Activated gamma-delta T cell treated with anti-CD3 and anti-CD28 coated beads, Interleukin-2, amount 50 U/mL, for 16 hours (primary cell): ENCODE data around the gene KCNQ2.

ENCODE experiments used
- DNase-seq: peaks from one replicate; pipeline ENCODE4 v3.0.0-alpha.2; 2020; ENCODE audit warnings: low read depth

KCNQ2 gene

GRCh38 chr20:63471002-63471716 lies 1.3 kb downstream of the KCNQ2 start:
- no peak for DNase-seq

GRCh38 chr20:63470410-63470809 lies 2.0 kb downstream of the KCNQ2 start:
- no peak for DNase-seq

DNA sequence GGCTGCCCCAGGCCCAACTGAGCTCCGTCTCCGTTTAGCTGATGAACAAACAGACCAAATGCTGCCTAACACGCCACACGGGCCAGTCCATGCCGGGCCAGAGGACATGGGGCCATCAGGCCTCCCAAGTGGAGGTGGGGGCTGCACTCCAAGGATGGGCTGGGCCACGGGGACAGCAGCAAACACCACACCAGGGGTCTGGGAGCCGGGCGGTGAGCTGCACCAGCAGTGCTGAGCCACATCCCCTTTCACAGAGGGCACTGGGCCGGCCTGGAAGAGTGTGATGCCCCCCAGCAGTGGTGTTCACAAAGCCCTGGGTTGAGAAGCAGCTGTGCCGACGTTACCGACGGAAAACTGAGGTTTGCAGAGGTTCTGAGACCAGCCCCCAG lies 2.7 kb downstream of the KCNQ2 start:
- no peak for DNase-seq

DNA sequence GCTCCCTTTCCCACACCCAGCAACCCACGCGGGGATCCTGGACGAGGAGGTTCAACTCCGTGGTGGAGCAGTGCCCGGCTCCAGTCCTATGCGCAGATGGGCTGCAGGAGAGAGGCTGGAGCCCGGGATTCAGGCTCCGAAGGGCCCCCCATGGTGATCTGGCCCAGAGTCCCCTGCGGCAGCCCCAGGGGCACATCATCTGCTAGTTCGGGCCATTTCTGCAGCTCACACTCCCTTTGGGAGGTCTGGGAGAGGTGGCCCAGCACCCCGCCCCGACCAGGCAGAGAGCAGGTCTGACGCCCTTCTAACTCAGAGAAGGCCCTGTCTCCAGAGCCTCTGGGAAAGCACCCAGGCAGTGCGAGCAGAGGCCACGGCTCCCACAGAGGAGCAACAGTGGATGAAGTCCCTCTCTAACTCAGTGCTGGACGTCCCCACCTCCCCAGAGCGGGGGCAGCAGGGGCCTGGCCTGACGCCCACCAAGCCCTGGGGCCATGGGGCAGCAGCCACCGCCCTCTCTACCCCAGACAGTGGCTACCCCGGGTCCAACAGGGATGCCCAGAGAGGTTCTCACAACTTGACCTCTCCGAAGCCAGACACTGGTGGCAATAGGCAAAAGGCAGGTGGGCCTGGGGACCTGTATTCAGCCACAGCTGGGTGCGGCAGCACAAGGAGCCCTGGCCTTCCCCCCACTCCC lies 3.3 kb downstream of the KCNQ2 start:
- no peak for DNase-seq

DNA sequence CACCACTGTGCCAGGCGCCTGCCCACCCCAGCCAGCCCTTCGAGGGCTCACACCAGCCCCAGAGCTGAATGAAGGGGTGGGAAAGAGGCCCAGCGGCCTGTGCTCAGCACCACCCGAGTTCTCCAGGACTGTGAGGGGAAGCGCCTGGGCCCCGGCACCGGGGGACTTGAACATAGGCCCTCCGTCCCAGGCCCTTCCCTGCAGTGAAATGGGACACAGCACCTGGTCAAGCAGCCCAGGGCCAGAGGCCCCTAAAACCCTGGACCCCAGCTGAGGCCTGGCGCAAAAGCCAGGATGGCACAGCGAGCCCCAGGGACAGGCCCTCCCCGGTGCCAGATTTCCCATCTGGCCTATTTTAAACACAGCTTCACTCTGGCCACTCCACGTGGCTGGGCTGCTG lies 4.0 kb downstream of the KCNQ2 start:
- DNase-seq: no peak

DNA sequence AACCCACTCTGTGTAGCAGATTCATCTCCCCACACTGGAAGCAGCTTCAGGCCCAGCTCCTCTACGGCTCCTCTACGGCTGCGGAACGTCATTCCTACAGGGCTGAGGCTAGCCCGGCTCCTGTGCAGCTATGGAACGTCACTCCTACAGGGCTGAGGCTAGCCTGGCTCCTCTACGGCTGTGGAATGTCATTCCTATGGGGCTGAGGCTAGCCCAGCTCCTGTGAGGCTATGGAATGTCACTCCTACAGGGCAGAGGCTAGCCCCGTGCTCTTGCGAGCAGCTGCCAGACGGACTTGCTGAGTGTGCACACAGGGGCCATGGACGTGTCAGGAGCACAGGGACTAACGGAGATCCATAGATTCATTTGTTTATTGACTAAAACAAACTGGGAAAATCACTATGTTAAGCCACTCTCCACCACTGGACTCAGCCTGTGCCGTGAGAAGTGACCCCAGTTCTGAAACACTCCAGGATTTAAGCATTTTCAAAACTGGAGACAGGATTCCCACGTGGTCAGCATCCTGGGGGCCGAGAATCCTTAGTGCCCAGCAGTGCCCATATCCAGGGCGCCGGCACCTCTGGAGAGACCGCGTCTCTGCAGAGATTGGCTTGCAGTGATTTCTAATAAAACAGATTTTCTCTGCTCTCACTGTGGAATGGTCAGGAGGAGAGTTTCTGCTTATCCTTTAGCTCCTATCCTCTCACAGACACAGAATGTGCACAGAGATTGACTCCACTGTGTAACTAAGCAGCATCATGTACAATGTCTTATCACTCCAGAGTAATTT lies 5.0 kb downstream of the KCNQ2 start:
- DNase-seq: no peak

GRCh38 chr20:63466861-63467260 lies 5.6 kb downstream of the KCNQ2 start:
- no peak for DNase-seq

DNA sequence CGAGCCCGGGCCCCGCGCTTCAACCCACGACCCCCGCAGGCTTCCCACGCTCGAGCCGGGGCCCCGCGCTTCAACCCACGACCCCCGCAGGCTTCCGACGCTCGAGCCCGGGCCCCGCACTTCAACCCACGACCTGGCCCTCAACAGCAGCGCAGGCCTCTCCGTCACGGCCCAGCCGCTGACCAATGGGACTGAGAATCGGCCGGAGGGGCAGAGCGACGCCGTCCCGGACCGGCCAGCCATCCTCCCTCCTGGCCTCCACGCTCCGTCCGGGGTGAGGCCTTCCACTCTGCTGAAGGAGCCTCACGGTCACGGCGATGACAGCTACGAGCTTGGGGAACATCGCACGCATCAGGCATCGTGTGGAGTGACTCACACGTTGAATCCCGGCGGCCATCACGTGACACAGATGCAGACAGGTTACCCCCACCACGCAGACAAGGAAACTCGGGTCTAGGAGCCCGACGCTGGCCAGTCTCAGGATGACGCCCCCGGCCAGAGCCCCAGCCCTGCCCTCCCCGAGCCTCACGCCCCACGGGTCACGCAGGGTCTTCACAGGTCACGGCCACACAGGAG lies 6.1 kb downstream of the KCNQ2 start:
- DNase-seq: no peak

DNA sequence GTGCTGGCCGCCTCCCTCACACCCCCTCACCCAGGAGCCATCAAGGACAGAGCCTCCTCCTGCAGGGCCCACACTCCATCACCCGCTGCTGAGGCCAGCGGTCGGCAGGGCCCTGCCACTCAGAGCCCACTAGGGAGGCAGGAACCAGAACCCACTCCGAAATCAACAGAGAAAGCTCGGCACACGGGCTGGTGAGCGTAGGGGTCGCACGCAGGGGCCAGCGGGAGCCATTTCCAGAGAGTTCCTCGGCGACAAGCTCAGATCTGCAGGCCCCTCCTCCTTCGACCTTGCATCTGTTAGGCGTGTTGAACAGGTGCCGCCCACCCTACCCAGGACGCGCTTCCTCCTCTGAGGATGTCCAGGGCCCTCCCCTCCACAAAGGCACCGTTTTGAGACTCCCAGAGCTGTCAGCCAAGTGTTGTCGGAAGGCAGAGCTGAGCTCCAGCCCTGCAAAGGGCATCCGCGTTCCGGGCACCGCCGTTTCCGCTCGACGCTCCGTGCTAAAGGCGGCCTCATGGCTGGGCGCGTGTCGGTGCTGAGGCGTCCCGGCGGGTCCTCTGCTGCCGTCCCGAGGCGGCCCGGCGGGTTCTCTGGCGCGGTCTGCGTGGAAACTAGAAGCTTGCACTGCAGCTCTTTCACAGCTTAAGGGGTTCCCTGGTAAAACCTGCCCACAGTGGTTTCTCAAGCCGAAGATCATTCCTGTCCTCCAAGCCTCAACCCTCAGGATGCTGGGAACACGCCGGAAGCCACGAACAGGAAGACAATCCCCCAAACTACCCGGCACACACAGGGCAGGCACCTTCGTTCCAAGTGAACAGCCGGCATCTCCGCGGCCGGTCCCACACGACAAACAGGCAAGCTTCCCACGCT lies 6.8 kb downstream of the KCNQ2 start:
- DNase-seq: no peak

GRCh38 chr20:63464289-63464635 lies 8.2 kb downstream of the KCNQ2 start:
- no peak for DNase-seq

- DNase-seq: no peak
Observed at GRCh38 chr20:63463400-63464288, 8.8 kb downstream of the KCNQ2 start.

- DNase-seq: no peak
Observed at GRCh38 chr20:63462244-63462643, 10.2 kb downstream of the KCNQ2 start.

- DNase-seq: no peak
Observed at GRCh38 chr20:63461104-63461763, 11.2 kb downstream of the KCNQ2 start.

- DNase-seq: no peak
Observed at GRCh38 chr20:63459070-63459380, 13.4 kb downstream of the KCNQ2 start.

DNA sequence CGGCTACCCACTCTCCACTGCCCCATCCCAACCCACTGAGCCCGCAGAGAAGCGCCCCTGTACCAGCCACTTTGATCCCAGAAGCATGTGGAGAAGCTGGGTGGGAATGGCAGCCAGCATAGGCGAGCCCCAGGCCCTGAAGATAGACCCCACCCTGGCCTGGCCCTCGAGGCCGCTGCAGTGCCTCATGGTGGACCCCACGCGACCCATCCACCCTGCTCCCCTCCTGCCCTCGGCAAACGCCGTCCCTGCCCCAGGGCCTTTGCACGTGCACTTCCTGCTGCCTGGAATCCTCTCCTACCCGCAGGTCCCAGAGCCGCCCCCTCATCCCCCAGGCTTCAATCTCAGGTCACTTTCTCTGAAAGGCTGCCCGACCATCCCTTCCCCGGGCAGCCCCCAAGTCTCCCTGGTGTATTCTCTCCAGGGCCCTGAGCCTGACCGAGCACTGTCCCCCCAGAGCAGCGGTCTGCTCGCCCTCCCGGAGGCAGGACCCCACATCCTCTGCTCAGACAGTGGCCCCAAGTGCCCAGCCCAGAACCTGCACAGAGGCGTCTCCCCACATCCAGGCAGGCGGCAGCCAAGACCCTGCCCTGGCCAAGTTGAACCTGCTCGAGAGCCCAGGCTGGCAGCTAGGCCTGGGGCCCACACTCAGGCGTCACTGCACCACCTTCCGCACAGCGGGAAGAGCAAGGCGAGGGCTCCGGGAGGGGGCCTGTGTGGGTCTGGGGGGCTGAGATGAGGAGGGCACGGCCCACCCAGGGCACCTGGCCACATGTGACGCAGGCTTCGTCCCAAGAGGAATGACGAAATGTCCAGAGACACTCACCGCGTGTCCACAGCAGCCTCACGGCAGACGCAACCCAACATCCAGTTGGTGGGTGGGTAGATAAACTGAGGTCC lies 14.0 kb downstream of the KCNQ2 start:
- no peak for DNase-seq

DNA sequence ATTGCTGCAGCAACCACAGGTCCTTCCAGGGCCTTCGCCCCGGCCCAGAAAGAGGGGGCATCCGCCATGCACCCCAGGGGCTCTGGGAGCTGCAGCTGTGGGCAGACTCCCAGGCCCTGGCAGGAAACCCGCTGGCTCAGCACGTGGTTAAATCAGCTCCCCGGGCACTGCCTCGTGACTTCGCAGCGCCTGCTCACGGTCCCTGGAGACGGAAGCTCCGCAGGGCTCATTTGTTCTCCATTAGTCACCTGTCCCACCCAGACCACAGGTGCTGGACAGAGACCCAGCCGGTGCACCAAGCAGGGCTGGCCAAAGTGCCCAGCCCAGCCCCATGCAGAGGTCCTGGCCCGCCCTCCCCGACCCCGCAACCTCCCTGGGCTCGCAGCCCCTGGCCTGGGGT lies 14.7 kb downstream of the KCNQ2 start:
- no peak for DNase-seq

DNA sequence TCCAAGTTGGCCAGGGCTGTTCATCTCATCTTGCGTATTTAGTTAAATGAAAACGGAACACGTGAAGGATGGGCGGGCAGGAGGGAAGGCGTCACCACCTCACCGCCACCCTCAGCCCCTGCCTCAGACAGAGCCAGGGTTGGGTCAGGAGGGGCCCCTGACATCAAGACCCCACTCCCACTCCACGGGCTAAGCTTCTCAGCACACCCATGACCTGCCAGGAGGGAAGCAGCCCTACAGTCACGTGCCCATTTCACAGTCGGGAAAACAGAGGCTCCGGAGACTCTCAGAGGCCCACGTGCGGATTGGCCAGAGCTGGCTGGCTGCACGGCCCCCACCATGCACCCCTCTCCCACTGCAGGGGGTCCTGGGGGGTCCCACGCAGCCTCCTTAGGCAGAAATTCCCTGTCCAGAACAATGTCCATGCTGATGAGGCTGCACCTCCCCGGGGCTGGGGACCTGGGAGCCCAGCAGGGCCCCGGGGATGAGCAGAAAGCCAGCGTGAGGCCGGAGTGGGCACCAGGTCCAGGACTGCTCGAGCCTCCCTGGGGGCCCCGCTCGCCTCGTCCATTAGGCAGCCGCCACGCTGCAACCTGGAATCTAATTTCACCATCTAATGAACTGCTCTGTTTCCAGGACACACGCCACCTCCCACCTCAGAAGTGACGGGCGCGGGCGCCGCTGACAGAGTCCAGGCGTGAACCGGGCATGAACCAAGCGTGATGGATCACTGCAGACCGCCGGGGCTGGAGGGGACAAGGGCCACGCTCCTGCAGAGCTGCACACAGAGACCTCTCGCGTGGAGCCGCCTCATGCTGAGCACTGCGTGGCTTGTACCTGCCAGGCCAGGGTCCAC lies 15.8 kb downstream of the KCNQ2 start:
- DNase-seq: no peak

- DNase-seq: no peak
Observed at GRCh38 chr20:63455568-63455859, 16.9 kb downstream of the KCNQ2 start.
